Activated CD4-positive, alpha-beta T cell treated with anti-CD3 and anti-CD28 coated beads for 36 hours (primary cell): ENCODE measurements around the gene OR5H6. TPM values are rescaled to one million over a fixed set of nuclear protein-coding genes. Genes with fewer than 3 reads are reported as not detected.

ENCODE experiments used
- ATAC-seq: fragments of 200-7000 bp; cut with Tn5 transposase; one replicate; pipeline ENCODE4 v1.10.0; 2021; ENCODE audit warnings: mild to moderate bottlenecking, moderate library complexity
- CTCF ChIA-PET: fragments of 350-600 bp; sonication (Branson Sonifier 250); formaldehyde crosslinking; loops from one replicate; lab custom pipeline; 2021; ENCODE audit warnings: antibody characterized with exemption; lab: Charles Lee
- POLR2A ChIA-PET: fragments of 350-600 bp; sonication (Branson Sonifier 250); formaldehyde crosslinking; loops from one replicate; lab custom pipeline; 2021; ENCODE audit warnings: antibody characterized with exemption, inconsistent platforms; lab: Charles Lee
- DNase-seq: peaks from one replicate; pipeline ENCODE4 v3.0.0-alpha.2; 2020
- H3K27ac Mint-ChIP-seq: one replicate; pipeline ENCODE4 v1.8.0; 2021; ENCODE audit warnings: mixed read lengths
- H3K27me3 Mint-ChIP-seq: one replicate; pipeline ENCODE4 v1.8.0; 2021; ENCODE audit warnings: mixed read lengths
- H3K36me3 Mint-ChIP-seq: one replicate; pipeline ENCODE4 v1.8.0; 2021; ENCODE audit warnings: low read depth, mixed read lengths
- H3K4me1 Mint-ChIP-seq: one replicate; pipeline ENCODE4 v1.8.0; 2021; ENCODE audit warnings: mixed read lengths
- H3K4me3 Mint-ChIP-seq: one replicate; pipeline ENCODE4 v1.8.0; 2021; ENCODE audit warnings: mild to moderate bottlenecking, moderate library complexity, mixed read lengths
- H3K9me3 Mint-ChIP-seq: one replicate; pipeline ENCODE4 v1.8.0; 2021; ENCODE audit warnings: low read depth, mixed read lengths
- intact Hi-C, 2 experiments: fragments of 100-400 bp; cut with DNase I in 1 of 2; cut with micrococcal nuclease in 1 of 2; formaldehyde crosslinking; loops; one replicate each; pipeline versions ENCODE4 v1.14.2 to v1.15.1; 2022 to 2024; cut with DNase I, micrococcal nuclease
- total RNA-seq, 2 experiments: library from RNA; stranded (reverse); gene quantifications; one replicate each; pipeline ENCODE4 v1.2.3, GENCODE V29; 2021

Gene OR5H6
- total RNA-seq, 2 experiments from 2014 or later = not detected

DNA sequence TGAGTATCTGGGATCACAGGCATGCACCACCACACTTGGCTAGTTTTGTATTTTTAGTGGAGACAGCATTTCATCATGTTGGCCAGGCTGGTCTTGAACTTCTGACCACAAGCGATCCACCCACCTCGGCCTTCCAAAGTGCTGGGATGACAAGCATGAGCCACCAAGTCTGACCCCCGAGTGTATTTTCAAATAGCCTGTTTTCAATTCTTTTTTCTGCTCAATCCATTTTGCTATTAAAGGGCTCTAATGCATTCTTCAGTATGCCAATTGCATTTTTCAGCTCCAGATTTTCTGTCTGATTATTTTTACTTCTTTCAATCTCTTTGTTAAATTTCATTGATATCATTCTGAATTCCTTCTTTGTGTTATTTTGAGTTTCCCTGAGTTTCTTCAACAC is 5.8 kb downstream of the OR5H6 start:
- no peak overlapping the region for H3K4me3 Mint-ChIP-seq
- POLR2A ChIA-PET = no interaction called here
- H3K9me3 Mint-ChIP-seq = peaks cover 19% of the 10 kb centered on the region
- intact Hi-C loops = no loop called here
- no peak overlapping the region for H3K27ac Mint-ChIP-seq
- ATAC-seq (no peak), DNase-seq (no peak)
- H3K27me3 Mint-ChIP-seq = peaks cover 8% of the 10 kb centered on the region
- no peaks in the 10 kb centered on the region for H3K36me3 Mint-ChIP-seq
- CTCF ChIA-PET = no interaction called here
- H3K4me1 Mint-ChIP-seq = no peaks in the 10 kb centered on the region

DNA sequence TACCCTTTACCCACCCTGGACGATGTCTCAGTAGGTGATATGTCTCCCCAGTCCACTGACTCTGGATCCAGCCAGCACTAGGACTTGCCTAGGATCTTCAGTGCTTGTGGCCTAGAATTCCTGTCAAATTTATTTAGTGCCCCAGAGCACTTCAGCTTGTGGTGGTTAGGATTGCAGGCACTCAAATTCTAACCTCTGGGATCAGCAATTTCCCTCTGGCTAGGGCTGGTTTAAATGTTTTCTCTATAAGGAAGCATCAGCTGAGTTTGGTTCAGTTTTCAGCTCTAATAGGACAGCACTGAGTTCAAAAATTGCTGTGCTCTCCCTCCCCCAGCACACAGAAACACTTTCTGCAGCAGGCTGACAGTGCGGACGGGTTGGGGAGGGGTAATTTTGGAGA is 8.1 kb downstream of the OR5H6 start:
- ChIA-PET CTCF (interaction anchor here (0.6 kb wide), 1 partner anchor 119 kb away, joined by 3 read pairs; no protein-coding TSS in a partner anchor), POLR2A (no interaction called here)
- Mint-ChIP-seq H3K9me3 (peaks cover 19% of the 10 kb centered on the region), H3K36me3 (no peaks in the 10 kb centered on the region), H3K27me3 (peaks cover 8% of the 10 kb centered on the region), H3K27ac (no peak overlapping the region), H3K4me1 (no peaks in the 10 kb centered on the region), H3K4me3 (no peak overlapping the region)
- ATAC-seq (no peak), DNase-seq (no peak)
- intact Hi-C loops = no loop called here

DNA sequence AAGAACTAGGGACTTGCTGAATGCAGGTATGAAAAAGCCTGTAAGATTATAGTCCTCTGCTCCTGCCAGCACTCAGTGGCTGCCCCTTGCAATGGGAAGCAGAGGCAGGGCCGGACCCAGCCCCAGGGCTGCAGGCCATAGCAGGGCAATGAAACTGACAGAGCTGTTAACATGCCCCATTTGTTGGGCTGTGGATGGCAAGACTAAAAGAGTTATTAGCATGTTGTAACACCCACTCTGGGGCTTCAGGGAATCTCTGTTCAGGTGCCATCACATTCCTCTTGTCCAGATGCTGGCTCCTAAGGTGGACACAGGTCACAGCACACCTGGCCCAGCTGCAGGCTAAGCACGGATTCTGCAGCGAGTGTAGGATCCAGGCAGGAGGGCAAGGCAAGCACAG is 10.9 kb downstream of the OR5H6 start:
- Mint-ChIP-seq H3K9me3 (peaks cover 7% of the 10 kb centered on the region), H3K4me1 (peaks cover 2% of the 10 kb centered on the region), H3K36me3 (no peaks in the 10 kb centered on the region), H3K27ac (no peak overlapping the region), H3K4me3 (no peak overlapping the region), H3K27me3 (peaks cover 9% of the 10 kb centered on the region)
- intact Hi-C loops = no loop called here
- ChIA-PET POLR2A (interaction anchor here (0.7 kb wide), 1 partner anchor 196 kb away, joined by 3 read pairs; no protein-coding TSS in a partner anchor), CTCF (interaction anchor here (1.2 kb wide), 1 partner anchor 50 kb away, joined by 3 read pairs; no protein-coding TSS in a partner anchor)
- ATAC-seq (no peak), DNase-seq (no peak)

DNA sequence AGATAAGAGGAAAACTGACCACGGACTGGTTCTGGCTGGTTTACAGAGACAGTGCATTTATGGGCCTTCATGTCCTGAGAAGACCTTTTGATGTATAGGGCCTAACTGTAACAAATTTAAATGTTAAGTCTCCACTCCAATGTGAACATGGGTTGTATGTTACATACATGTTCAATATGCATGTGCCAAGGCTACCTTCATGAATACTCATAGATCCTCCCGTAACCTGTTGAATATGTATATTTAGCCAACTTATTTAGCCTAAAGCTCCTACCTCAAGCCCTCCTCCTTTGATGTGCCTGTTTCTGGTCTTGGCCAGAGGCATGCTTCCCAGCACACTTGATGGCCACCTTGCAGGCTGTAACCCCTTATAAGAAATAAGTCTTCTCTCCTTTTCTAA is 18.2 kb downstream of the OR5H6 start, which contains the start of gene OR5H2:
OR5H2 (plus strand) TSS at position 301 of the 400 bp plus-strand sequence. CDS start 398 bp downstream, outside the sequence.
- H3K27me3 Mint-ChIP-seq = peaks cover 2% of the 10 kb centered on the region
- no peaks in the 10 kb centered on the region for H3K36me3 Mint-ChIP-seq
- ATAC-seq (no peak), DNase-seq (no peak)
- no peak within 1 kb of the TSS for H3K4me3 Mint-ChIP-seq
- peaks cover 2% of the 10 kb centered on the region for H3K4me1 Mint-ChIP-seq
- no peak within 1 kb of the TSS for H3K27ac Mint-ChIP-seq
- ChIA-PET CTCF (no interaction called here), POLR2A (no interaction called here)
- intact Hi-C loops = no loop called here
- no peaks in the 10 kb centered on the region for H3K9me3 Mint-ChIP-seq

DNA sequence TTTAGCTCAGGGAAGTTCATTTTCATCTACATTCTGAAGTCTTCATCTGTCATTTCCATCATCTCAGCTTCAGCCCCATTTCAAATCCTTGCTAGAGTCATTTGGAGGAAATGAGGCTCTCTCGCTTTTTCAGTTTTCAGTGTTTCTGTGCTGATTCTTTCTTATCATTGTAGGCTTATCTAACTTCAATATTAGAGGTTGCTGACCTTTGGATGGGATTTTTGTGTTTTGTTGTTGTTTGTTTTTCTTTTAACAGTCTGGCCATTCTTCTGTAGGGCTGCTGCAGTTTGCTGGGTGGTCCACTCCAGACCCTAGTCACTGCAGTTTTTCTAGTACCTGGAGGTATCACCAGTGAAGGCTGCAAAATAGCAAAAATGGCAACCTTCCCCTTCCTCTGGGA is 26.9 kb downstream of the OR5H6 start:
- DNase-seq (no peak), ATAC-seq (no peak)
- no peaks in the 10 kb centered on the region for H3K9me3 Mint-ChIP-seq
- H3K4me1 Mint-ChIP-seq = no peaks in the 10 kb centered on the region
- CTCF ChIA-PET = no interaction called here
- intact Hi-C loops = no loop called here
- peaks cover 5% of the 10 kb centered on the region for H3K27me3 Mint-ChIP-seq
- POLR2A ChIA-PET = no interaction called here
- H3K36me3 Mint-ChIP-seq = no peaks in the 10 kb centered on the region
- no peak overlapping the region for H3K4me3 Mint-ChIP-seq
- no peak overlapping the region for H3K27ac Mint-ChIP-seq

DNA sequence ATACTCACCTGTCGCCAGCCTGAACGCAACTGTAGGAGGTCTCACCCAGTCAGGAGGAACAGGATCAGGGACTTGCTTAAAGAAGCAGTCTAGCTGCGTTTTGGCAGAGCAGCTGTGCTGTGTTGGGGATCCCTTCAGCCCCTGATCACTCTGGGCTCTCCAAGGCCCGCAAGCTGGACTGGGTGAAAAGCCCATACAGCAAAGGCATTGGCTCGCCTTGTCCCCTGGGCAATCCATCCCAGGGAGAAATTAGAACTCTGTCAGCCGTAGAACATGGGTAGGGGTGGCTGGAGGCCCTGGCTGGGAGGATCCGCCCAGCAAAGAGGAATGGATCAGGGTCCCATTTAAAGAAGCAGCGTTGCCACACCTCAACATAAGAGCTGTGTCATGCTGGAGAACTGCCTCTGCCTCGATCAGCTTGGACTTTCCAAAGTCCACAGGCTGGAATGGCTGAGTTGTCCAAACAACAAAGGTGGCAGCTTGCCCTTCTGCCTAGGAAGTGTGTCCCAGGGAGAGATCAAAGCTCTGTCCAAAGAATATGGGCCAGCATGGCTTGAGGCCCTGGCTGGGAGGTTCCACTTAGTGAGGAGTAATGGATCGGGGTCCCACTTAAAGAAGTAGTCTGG is 27.4 kb downstream of the OR5H6 start:
- Mint-ChIP-seq H3K36me3 (no peaks in the 10 kb centered on the region), H3K27me3 (peaks cover 5% of the 10 kb centered on the region), H3K4me3 (no peak overlapping the region), H3K4me1 (no peaks in the 10 kb centered on the region), H3K27ac (no peak overlapping the region), H3K9me3 (no peaks in the 10 kb centered on the region)
- no peak for ATAC-seq
- intact Hi-C loops = no loop called here
- CTCF ChIA-PET = no interaction called here
- DNase-seq = no peak
- POLR2A ChIA-PET = no interaction called here

Other genes starting within 250 kb of the OR5H6 start
- not detected for gene GABRR3, start 228.9 kb upstream of the OR5H6 start, total RNA-seq
- gene OR5AC2, start 177.1 kb upstream of the OR5H6 start, total RNA-seq = not detected
- not detected for gene OR5H1, start 133.5 kb upstream of the OR5H6 start, total RNA-seq
- under 1 TPM in 1 of 2 experiments, not detected in 1; 0.02 TPM for gene OR5H14, start 116.8 kb upstream of the OR5H6 start, total RNA-seq
- not detected for gene OR5H15, start 97.5 kb upstream of the OR5H6 start, total RNA-seq
- gene OR5H2, start 18.3 kb downstream of the OR5H6 start, total RNA-seq = not detected
- not detected for gene OR5K4, start 89.6 kb downstream of the OR5H6 start, total RNA-seq
- not detected for gene OR5K3, start 126.4 kb downstream of the OR5H6 start, total RNA-seq
- not detected for gene OR5K1, start 199.0 kb downstream of the OR5H6 start, total RNA-seq
- not detected for gene OR5K2, start 233.4 kb downstream of the OR5H6 start, total RNA-seq